KOPT-K1 (cell line): ENCODE results near the gene EIF2D.

Source experiments
- H3K27ac ChIP-seq: fragments of 200-600 bp; sonication (generic); 2 replicates; pipeline ENCODE4 v1.5.1; 2016; ENCODE audit warnings: antibody characterized with exemption, mild to moderate bottlenecking, low read depth, low read length; ENCODE audit not compliant: poor library complexity, severe bottlenecking
- H3K36me3 ChIP-seq: fragments of 200-600 bp; sonication (generic); 2 replicates; pipeline ENCODE4 v1.5.1; 2017; ENCODE audit warnings: antibody characterized with exemption, mild to moderate bottlenecking, low read length, moderate library complexity; ENCODE audit not compliant: insufficient read depth
- H3K9me3 ChIP-seq: fragments of 200-600 bp; sonication (generic); 2 replicates; pipeline ENCODE4 v1.5.1; 2017; ENCODE audit warnings: antibody characterized with exemption, low read length, mild to moderate bottlenecking; ENCODE audit not compliant: insufficient read depth, poor library complexity, severe bottlenecking

The EIF2D gene

DNA sequence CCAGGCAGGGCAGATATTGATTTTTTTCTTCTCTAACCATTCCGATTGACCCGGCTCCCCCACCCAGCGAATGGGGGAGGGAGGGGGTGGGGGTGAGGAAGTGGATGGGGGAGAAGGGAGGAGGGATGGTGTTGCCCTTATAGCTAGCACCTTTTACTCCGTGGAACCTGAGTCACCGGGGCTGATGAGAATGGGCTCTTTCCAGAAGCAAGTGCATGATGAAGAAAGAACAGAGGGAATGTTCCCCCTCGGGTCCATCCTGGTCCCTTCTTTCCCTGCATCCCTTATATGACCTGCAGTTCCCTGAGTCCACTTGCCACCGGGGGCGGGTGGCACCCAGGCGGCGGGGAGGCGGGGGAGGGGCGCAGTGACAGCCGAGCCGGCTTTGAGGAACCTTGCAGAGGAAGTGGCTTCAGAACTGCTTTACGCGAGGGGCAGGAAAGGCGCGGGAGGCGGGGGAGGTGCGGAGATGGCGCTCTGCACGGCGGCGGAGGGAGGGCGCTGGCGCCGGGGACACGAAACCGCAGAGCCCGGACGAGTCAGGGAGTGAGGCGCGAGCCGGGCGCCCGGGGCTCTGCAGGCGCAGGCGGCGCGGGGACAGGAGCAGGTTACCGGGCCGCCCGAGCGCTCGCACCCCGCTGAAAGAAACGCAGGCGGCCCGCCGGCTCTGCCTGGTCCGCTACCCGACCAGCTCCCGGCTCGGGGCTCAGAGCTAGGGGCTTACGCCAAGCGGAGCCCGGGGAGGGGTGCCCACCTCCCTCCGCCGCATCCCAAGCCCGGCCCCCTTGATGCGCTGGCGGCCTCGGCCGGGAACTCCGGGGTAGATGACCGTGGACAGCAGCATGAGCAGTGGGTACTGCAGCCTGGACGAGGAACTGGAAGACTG, 55.3 kb downstream of the EIF2D start:
- Histone ChIP-seq H3K9me3 (no peaks in the 10 kb centered on the region), H3K36me3 (peaks cover 22% of the 10 kb centered on the region), H3K27ac (peak overlapping the region; percentile 99)

DNA sequence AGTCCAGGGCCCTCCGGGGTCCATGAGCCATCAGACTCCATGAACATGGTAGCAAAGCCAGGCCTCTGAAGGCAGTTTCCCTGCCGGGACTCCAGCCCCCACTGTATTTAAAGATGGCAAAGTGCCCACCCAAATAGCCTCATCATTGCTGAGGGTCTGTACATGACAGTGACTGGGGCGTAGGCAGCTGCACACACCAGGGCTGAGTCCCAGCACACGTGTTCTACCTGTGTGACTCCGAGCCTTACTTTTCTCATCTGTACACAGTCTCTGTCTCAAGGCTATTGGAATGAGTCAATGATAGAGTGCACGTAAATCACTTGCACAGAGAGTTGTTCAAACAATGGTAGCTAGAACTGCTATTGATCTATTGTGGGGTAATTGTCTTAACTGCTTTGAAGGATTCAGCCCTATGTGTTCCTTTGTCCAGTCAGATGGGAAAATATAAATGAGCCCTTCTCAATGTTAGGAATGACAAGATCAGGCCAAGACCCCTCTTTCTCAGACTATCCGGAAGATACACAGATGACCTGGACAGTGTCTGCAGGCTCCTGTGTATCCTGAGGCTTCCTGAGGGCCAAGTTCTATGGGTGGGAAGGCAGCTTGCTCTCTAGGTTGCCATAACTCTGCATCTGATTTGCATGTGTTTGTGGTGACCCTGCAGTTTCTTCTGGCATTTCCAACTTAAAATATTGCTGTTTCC, 56.1 kb downstream of the EIF2D start:
- H3K9me3 ChIP-seq = no peaks in the 10 kb centered on the region
- peak overlapping the region; percentile 99 for H3K27ac ChIP-seq
- H3K36me3 ChIP-seq = peaks cover 14% of the 10 kb centered on the region

DNA sequence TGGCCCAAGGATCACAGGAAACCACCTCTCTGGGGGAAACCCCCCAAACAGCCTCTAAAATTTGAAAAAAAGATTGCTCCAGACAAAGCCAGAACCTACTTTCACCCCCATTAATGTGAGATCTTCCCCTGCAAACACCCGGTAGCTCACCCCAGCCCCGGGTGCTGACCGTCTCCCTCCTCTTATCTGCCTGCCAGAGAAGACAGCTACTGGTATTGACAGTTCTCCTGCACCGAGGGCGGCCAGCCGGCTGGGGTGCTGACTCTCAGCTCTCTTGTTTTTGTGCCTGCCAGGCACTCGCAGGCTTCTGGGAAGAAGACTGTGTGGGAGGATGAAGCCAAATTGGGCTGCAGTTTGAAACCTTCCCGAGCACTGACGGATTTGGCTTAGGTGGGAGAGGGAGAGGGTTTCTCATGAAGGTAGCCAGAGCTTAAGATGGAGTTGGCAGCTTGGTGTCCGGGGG, 56.8 kb downstream of the EIF2D start:
- H3K27ac ChIP-seq = peak overlapping the region; percentile 99

DNA sequence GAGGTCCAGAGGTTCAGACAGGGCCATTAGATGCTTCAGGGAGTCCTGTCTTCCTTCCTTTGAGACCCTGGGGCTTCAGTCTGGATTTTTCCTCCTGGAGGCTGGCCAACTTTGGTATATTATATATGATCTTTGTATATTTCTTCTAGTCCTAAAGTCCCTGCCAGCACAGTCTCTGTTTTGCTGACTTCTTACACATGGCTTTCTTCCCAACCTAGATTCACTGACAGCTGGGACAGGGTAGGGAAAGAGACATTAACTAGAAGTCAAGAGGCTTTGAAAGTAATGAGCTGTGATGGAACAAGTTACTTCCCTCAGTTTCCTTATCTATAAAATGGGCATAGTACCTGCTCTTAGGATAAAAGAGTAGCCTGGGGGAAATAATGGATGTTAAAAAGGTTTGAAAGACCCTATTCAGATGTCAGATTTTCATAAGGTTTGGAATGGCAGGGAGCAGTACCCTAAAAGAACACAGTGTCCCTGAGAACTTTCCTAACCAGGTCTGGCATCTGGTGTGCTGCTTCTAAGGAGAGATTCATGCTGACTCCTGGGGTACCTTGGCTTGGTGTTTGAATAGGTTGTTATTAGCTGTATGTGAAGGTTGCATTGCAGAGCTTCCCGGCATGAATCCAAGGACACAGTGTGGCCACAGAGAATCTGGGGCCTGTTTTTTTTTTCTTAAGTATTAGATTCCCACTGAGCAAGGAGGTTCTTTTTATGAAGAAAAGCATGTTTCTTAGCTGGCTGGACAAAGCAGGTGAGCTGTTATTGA, 57.4 kb downstream of the EIF2D start:
- Histone ChIP-seq H3K9me3 (no peaks in the 10 kb centered on the region), H3K27ac (peak overlapping the region; percentile 99), H3K36me3 (peaks cover 1% of the 10 kb centered on the region)

More for the DNA sequence above, 56.8 kb downstream of the EIF2D start:
- peaks cover 7% of the 10 kb centered on the region for H3K36me3 ChIP-seq
- no peaks in the 10 kb centered on the region for H3K9me3 ChIP-seq

DNA sequence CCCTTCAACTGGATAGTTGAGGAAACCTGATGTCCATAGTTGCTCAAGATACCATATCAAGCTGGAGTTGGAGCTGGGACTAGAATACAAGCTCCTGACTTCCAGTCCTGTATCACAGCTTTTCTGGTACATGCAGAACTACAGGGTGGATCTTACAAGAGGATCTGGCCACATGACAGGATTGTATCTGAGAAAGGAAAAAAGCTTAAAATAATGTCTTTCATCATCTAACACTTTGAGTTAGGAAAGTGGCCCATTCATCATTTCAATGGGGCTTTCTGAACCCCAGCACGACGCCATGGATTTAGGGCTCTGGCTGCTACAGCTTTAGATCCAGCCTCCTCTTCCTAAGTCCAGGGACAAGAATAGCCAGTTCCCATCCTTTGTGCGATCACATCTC, 58.1 kb downstream of the EIF2D start:
- H3K27ac ChIP-seq = peak overlapping the region; percentile 99
- no peaks in the 10 kb centered on the region for H3K9me3 ChIP-seq
- no peaks in the 10 kb centered on the region for H3K36me3 ChIP-seq

DNA sequence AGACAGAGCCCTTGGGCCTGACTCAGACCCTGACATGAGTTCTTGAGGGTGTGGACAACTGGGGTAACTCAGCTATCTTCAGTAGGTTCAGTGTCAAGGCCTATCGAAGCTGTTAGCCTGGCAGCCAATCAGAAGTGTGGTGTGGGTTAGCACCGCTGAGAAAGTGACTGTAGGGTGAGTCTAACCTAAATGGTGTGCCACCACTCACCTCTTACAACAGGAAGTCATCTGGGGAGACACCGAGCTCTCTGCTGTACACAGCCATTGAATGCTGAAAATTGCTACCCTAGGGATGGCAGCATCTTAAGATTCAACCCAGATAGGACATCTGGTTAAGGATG, 60.3 kb downstream of the EIF2D start:
- no peaks in the 10 kb centered on the region for H3K9me3 ChIP-seq
- peak overlapping the region; percentile 79 for H3K27ac ChIP-seq
- no peaks in the 10 kb centered on the region for H3K36me3 ChIP-seq

DNA sequence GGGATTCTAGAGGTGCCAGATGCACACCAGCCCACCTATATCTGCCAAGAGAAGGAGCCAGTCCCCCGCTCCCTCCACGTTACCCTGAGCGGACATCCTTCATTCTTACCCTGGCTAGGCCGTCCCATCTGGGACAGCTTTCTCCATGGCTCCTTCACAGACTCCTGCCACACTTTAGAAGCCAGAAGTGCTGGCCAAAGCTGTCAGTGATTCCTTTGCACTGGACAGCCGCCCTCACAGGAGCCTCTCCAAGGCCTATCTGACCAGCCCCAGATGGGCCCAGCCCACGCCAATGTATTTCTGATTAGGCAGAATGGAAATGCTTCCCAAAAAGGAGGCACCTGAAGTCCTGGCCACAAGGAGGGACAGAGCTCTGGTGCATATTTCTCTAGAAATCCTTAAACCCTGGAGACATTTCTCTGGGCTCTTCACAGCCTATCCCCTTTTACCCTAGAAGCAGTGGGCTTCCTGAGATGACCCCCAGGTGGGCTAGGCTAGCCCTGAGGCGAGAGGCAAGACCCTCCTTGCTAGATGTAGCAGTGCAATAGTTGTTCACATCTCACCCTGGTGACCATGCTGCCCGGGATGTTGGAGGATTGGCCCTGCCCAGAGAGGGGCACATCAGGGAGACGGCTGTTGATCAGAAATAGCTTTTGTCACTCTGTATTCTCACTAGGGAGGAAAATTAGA, 60.8 kb downstream of the EIF2D start:
- peak overlapping the region; percentile 79 for H3K27ac ChIP-seq

DNA sequence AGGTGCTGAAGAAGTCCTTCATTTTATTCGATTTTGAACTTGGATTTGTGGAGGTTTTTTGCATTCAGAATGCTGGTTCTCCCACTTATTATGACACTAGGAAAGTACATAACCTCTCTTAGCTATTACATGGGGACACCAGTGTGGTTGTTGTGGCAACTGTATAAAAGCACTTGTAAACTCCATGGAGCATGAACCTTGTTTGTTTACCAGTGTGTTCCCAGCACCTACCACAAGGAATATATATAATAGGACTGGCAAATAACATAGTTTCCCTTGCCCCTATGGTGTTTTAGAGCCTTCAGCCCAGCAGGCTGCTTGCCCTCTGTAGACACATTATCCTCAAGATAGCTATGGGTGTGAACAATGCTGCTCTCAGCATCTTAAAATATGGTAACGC, 61.8 kb downstream of the EIF2D start:
- Histone ChIP-seq H3K9me3 (no peaks in the 10 kb centered on the region), H3K27ac (no peak overlapping the region), H3K36me3 (no peaks in the 10 kb centered on the region)

More for the DNA sequence above, 60.8 kb downstream of the EIF2D start:
- no peaks in the 10 kb centered on the region for H3K9me3 ChIP-seq
- H3K36me3 ChIP-seq = no peaks in the 10 kb centered on the region

DNA sequence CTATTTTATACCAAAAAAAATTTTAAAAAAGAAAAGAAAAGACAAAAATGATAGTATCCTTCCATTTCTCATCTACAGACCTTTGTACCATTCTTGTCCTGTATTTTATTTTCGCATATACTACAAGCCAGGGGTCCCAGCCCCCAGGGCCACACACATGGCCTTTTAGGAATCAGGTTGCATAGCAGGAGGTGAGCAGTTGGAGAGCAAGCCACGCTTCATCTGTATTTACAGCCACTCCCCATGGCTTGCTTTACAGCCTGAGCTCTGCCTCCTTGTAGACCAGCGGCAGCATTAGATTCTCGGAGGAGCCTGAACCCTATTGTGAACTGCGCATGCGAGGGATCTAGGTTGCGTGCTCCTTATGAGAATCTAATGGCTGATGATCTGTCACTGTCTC, 65.2 kb downstream of the EIF2D start:
- no peaks in the 10 kb centered on the region for H3K36me3 ChIP-seq
- H3K9me3 ChIP-seq = no peaks in the 10 kb centered on the region
- H3K27ac ChIP-seq = no peak overlapping the region

DNA sequence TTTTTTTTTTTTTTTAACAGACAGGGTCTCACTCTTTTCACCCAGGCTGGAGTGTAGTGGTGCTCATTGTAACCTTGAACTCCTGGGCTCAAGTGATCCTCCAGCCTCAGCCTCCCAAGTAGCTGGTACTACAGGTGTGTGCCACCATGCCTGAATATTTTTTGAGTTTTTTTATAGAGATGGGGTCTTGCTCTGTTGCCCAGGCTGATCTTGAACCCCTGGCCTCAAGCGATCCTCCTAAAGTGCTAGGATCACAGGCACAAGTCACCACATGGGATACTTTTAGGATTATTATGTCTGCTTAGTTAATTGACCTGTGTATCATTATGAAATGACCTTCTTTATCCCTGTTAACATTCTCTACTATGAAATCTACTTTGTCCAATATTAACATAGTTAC, 66.9 kb downstream of the EIF2D start:
- Histone ChIP-seq H3K9me3 (no peaks in the 10 kb centered on the region), H3K27ac (no peak overlapping the region), H3K36me3 (no peaks in the 10 kb centered on the region)

DNA sequence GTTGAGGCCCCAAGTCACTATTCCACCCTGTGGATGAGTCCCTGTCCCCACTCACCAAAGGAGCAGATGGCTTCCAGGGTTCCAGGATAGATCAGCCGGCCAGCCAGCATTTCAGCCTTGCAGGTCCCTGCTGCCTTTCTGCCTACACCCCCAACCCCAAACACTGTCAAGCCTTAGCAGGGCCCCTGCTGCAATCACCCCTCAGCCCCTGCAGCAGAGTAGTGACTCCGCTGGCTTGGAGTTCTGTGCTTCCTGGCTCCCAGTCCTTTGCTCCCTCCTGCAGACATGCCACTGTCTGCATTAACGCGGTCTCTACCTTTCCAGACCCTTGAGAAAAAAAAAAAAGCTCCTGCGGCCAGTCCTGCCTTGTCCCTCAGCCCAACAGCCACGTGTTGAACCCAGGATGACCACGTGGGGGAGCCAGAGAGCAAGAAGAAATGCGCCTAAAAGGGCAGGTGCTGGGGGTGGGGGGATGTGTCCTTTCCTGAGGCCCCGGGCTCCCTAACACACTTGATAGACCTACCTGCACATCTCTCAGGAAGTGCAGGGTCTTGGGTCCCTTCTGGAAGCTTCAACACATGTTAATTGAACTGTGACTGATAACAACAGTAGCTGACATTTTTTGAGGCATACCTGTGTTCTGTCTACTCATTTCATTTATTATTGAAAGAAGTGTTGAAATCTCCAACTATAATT, 67.6 kb downstream of the EIF2D start:
- Histone ChIP-seq H3K9me3 (no peaks in the 10 kb centered on the region), H3K27ac (peak overlapping the region; percentile 12)

More for the DNA sequence above, 67.6 kb downstream of the EIF2D start:
- no peaks in the 10 kb centered on the region for H3K36me3 ChIP-seq
